H1 (cell line): ENCODE results near the gene SLCO4A1. TPM values are rescaled to one million over a fixed set of nuclear protein-coding genes. Genes with fewer than 3 reads are reported as not detected.

ENCODE experiments used
- RXRA ChIP-seq: IDR thresholded peaks from 2 replicates; pipeline ENCODE4 v1.6.1; 2011; ENCODE audit warnings: low read depth, mild to moderate bottlenecking, low read length, moderate library complexity; ENCODE audit not compliant: insufficient read depth
- polyA plus RNA-seq, 7 experiments: library from polyadenylated mRNA; depleted of rRNA in 3 of 7; stranded (reverse) in 5 of 7; unstranded in 2 of 7; fragments of >200 nt in 5 of 7; fragments of 200-250 nt in 2 of 7; gene quantifications; 1 replicate in 5 of 7; 2 replicates in 1 of 7; 4 replicates in 1 of 7; pipeline versions ENCODE4 v1.2.1 to v1.2.3, GENCODE V29; 2011 to 2013; ENCODE audit warnings: missing spikeins in 2 of 7, mixed read lengths in 2 of 7
- total RNA-seq: library from RNA; stranded (reverse); fragmentation: NEBNext Ultra II Directional; extraction: Animal tissue kit (Norgen Biotek cat#: 25700); gene quantifications from 2 replicates; pipeline ENCODE4 v1.2.1, GENCODE V29; 2021

Gene SLCO4A1
- total and polyA plus RNA-seq, 2 of the 8 experiments (the other 6 are each of a cell fraction or from before 2014, with no cell fraction given): 10.5 to 18.5 TPM

DNA sequence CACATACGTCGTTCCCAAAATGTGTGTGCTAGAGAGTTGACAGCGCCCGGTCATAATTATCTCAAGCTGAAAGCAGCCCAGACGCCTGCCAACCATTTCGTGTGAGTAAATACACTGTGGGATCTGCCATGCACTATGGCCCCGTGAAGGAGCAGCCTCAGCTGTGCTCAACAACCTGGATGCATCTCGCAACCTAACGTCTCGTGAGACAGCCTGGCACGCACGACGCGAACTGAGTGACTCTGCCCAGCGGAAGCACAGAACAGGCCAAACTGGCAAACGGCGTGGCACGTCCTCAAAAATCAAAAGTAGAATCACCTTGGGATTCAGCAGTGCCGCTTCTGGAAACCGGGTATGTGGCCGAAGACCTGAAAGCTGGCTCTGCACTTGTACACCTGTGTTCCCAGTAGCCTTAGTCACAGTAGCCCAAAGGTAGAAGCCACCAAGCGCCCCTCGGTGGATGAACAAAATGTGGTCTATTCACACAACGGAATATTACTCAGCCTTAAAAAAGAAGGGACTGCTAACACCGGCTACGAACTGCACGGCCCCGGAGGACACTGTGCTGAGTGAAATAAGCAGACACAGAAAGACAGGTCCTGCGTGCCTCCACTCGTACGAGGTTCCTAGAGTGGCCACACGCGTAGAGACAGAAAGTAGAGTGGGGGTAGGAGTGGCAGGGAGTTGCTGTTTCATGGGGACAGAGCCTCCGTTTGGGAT, 27.2 kb upstream of the SLCO4A1 start (continued):
- TF ChIP-seq RXRA: no peak
